GM19023 (cell line): ENCODE data around the gene SRCAP.
A peak's percentile ranks its signal among the peaks of the same experiment; 100 is the strongest.

Experiments
- ATAC-seq: cut with Tn5 transposase; IDR thresholded peaks from one replicate; pipeline ENCODE4 v1.9.1; 2021; ENCODE audit warnings: mild to moderate bottlenecking, moderate library complexity; ENCODE audit not compliant: unreplicated experiment

Gene SRCAP

GRCh38 chr16:30750876-30751465 lies 52.0 kb downstream of the SRCAP start:
- no peak for ATAC-seq

- no peak for ATAC-seq
Observed at GRCh38 chr16:30753596-30753995, 54.6 kb downstream of the SRCAP start.

GRCh38 chr16:30755955-30756780 lies 57.2 kb downstream of the SRCAP start:
- ATAC-seq = no peak

GRCh38 chr16:30756781-30757100 lies 57.8 kb downstream of the SRCAP start:
- no peak for ATAC-seq

- ATAC-seq = no peak
Observed at GRCh38 chr16:30757316-30757715, 58.3 kb downstream of the SRCAP start.

GRCh38 chr16:30758988-30759491 lies 60.1 kb downstream of the SRCAP start:
- ATAC-seq = no peak

- no peak for ATAC-seq
Observed at GRCh38 chr16:30760001-30760559, 61.1 kb downstream of the SRCAP start.

- no peak for ATAC-seq
Observed at GRCh38 chr16:30760577-30761426, 61.8 kb downstream of the SRCAP start.

- ATAC-seq = peak; percentile 35
Observed at GRCh38 chr16:30761427-30761927, 62.5 kb downstream of the SRCAP start.

GRCh38 chr16:30761928-30762902 lies 63.2 kb downstream of the SRCAP start, which contains the start of the genes CFAP119 and RNF40:
CFAP119 (minus strand) TSS chr16:30762062; CDS start chr16:30761748, 314 bp downstream.
RNF40 (plus strand) TSS chr16:30762322; CDS start chr16:30762546, 224 bp downstream.
- ATAC-seq = peak; percentile 84

- ATAC-seq = no peak
Observed at GRCh38 chr16:30762991-30763725, 64.2 kb downstream of the SRCAP start.

GRCh38 chr16:30764086-30764485 lies 65.1 kb downstream of the SRCAP start:
- no peak for ATAC-seq

GRCh38 chr16:30764816-30765465 lies 66.0 kb downstream of the SRCAP start:
- no peak for ATAC-seq

- ATAC-seq = no peak
Observed at GRCh38 chr16:30766206-30766932, 67.4 kb downstream of the SRCAP start.

- no peak for ATAC-seq
Observed at GRCh38 chr16:30766933-30767284, 67.9 kb downstream of the SRCAP start.

- no peak for ATAC-seq
Observed at GRCh38 chr16:30767767-30768465, 68.9 kb downstream of the SRCAP start.

- ATAC-seq = no peak
Observed at GRCh38 chr16:30768583-30769181, 69.7 kb downstream of the SRCAP start.
